Fibroblast of skin of right quadriceps (primary cell): ENCODE measurements around the gene ING3.

Experiments used
- DNase-seq: peaks from one replicate; pipeline ENCODE4 v3.0.0-alpha.2; 2013

ING3 gene

GRCh38 chr7:120989257-120990220, 39.0 kb downstream of the ING3 start:
- DNase-seq = peak; percentile 17

GRCh38 chr7:120990468-120991118, 40.0 kb downstream of the ING3 start:
- DNase-seq = peak; percentile 12

GRCh38 chr7:120991161-120991560, 40.6 kb downstream of the ING3 start:
- no peak for DNase-seq

- DNase-seq = peak; percentile 89
Measured at GRCh38 chr7:120991581-120991980, 41.0 kb downstream of the ING3 start.

- DNase-seq = no peak
Measured at GRCh38 chr7:120992272-120992964, 41.8 kb downstream of the ING3 start.

GRCh38 chr7:120992965-120993494, 42.5 kb downstream of the ING3 start:
- peak; percentile 64 for DNase-seq

GRCh38 chr7:120993553-120994191, 43.1 kb downstream of the ING3 start:
- peak; percentile 49 for DNase-seq

- DNase-seq = no peak
Measured at GRCh38 chr7:120994512-120995410, 44.2 kb downstream of the ING3 start.

- DNase-seq = no peak
Measured at GRCh38 chr7:120995654-120996053, 45.1 kb downstream of the ING3 start.

GRCh38 chr7:120996333-120996987, 45.9 kb downstream of the ING3 start:
- DNase-seq = peak; percentile 97

- no peak for DNase-seq
Measured at GRCh38 chr7:120996988-120997345, 46.4 kb downstream of the ING3 start.

GRCh38 chr7:120997882-120998474, 47.4 kb downstream of the ING3 start:
- no peak for DNase-seq

GRCh38 chr7:120998520-120998919, 47.9 kb downstream of the ING3 start:
- DNase-seq = no peak

GRCh38 chr7:120998996-120999565, 48.5 kb downstream of the ING3 start:
- no peak for DNase-seq

GRCh38 chr7:121000081-121000983, 49.8 kb downstream of the ING3 start:
- peak; percentile 72 for DNase-seq

GRCh38 chr7:121001234-121001906, 50.8 kb downstream of the ING3 start:
- no peak for DNase-seq

- DNase-seq = no peak
Measured at GRCh38 chr7:121002048-121002756, 51.6 kb downstream of the ING3 start.

GRCh38 chr7:121002757-121003200, 52.2 kb downstream of the ING3 start:
- peak; percentile 79 for DNase-seq
